Stimulated activated naive CD4-positive, alpha-beta T cell treated with Interleukin-2 at 50 U/mL for 16 hours (primary cell): ENCODE measurements around the gene SRPK3.
"Not testable (repeated sequence)": the region's sequence is repeated elsewhere in the genome, so short reads cannot be mapped to it uniquely, and the experiment has no call there.

Experiments
- DNase-seq: peaks from one replicate; lab custom pipeline; 2025; lab: John Stamatoyannopoulos, UW

SRPK3 gene

GRCh38 chrX:153746359-153746758, 34.5 kb upstream of the SRPK3 start:
- DNase-seq: no peak

GRCh38 chrX:153746991-153747390, 33.9 kb upstream of the SRPK3 start:
- DNase-seq: not testable (repeated sequence)

GRCh38 chrX:153749017-153749416, 31.8 kb upstream of the SRPK3 start:
- not testable (repeated sequence) for DNase-seq

DNA sequence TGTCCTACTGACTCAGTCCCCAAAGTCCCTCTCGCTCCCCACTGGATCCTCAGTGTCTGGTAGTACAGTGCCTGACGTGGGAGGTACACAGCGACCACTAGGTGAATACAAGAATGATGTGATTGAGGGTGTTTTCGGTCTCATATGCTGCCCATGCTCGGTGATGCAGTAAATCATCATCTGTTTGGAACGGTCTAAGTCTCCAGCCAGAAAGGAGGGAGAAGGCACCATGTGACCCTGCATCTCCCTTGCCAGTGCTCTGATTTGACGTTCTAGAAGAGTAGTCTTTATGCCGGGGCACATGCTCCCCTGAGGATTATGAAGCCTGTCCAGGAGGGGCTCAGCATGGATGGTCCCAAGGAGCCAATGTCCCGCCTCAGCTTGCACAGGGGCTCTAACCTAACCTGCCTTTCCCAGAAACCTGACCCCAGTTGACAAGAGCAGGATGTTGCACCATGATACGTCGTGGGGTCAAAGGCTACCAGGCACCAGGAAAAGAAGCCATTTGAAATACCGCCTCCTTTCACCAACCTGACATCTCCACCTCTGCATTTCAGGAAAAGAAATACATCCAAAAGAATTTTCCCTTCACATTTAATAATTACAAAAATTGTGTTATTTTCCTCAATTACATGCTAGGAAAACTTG, 30.6 kb upstream of the SRPK3 start:
- DNase-seq: no peak

DNA sequence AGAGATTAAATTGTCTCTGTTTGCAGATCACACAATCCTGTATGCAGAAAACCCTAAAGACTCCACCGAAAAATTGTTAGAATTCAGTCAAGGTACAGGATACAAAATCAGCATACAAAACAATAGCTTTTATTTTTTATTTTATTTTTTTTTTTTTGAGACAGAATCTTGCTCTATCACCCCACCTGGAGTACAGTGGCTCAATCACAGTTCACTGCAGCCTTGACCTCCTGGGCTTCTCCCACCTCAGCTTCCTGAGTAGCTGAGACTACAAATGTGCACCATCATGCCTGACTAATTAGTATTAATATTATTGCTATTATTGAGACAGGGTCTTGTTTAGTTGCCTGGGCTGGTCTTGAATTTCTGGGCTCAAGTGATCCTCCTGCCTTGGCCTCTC, 25.7 kb upstream of the SRPK3 start:
- DNase-seq: no peak

DNA sequence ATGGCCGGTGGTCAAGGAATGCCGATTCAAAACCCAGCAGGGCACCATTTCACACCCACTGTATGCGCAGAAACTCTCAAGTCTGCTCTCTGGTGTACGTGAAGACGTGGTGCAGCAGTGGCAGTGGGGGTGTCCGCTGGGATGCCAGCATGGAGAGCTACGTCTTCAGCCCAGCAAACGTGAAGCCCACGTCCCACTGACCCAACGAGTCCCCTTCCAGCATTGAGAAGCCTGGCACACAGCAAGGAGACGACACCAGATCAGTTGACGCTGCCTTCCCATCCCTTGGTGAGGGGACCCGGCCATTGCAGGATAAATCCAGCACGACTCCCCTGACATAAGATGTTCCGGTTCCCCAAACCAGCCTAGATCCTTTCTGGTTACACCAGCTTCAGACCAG, 19.0 kb upstream of the SRPK3 start:
- DNase-seq: no peak

DNA sequence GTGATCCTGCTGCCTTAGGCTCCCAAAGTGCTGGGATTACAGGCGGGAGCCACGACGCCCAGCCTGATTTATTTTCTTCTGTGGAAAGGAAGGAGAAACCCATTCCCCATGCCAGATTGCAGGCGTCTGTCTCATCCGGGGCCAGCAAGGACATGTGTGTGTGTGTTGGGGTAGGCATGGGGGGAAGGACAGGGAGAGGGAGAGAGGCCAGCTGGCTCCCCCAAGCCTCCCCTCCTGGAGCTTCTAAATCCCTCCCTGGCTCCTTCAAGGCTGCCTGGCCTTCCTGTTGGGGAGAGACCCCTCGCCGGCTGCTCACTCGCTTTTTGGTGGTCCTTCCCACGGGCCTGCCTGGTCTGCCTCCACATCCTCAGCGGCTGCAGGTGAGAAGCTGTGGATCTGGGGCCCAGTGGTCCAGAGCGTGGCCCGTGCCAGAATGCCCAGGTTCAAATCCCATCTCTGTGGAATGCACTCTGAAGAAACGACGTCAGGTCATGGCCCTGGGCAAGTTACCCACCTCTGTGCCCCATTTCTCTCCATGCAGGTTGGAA, 18.1 kb upstream of the SRPK3 start:
- no peak for DNase-seq

- DNase-seq: no peak
These were observed 17.4 kb upstream of the SRPK3 start for GRCh38 chrX:153763298-153763932.

- peak; percentile 51 for DNase-seq
These were observed 16.7 kb upstream of the SRPK3 start, which contains the start of gene PLXNB3 for GRCh38 chrX:153763989-153764755. TSS of gene PLXNB3 (plus strand) at chrX:153764249. CDS start at chrX:153765536, 1,287 bp downstream.

- no peak for DNase-seq
These were observed 16.1 kb upstream of the SRPK3 start for GRCh38 chrX:153764786-153765137.

DNA sequence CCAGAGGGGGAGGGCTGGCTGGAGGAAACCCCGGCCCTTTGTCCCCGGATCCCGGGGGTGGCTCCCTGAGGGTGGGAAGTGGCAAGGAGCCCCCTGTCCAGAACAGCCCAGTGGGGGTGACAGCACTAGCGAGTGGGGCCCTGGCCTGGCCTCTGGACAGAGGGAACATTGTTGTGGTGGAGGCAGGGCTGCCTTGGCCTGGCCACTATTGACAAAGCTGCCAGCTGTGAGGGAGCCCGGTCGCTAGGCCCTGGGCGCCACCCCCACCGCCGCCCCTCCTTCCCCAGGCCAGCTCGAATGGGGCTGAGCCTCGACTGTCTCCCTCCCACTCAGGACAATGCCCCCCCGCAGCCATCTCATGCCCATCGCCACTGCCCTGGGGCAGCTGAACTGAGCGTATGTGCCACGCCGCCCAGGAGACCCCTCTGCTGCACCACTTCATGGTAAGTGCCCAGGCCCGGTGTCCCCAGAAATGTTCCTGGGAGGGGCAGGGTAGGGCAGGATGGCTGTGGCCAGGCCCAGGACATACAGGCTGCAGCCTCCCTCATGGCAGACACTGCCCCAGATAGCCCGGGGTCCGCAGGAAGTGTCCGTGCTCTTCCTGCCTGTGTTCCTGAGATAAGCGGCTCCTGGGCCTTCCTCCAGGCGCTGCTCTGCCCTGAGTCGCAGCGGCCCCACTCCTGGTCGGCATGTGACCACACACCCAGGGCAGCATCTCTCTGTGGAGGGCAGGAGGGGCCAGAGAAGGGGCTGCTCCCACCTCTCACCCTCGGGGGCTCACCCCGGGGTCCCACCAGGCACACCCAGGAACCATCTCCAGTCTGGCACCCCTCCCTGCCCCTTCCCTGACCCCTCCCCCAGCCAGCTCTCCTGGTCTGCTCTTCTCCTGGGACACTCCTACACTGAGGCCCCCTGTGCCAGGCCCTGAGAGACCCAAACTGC, 15.4 kb upstream of the SRPK3 start:
- no peak for DNase-seq

GRCh38 chrX:153766098-153766817, 14.6 kb upstream of the SRPK3 start:
- DNase-seq: peak; percentile 21

- DNase-seq: no peak
These were observed 13.8 kb upstream of the SRPK3 start for GRCh38 chrX:153766871-153767673.

GRCh38 chrX:153767674-153768055, 13.2 kb upstream of the SRPK3 start:
- no peak for DNase-seq

- no peak for DNase-seq
These were observed 12.3 kb upstream of the SRPK3 start for GRCh38 chrX:153768311-153769157.

GRCh38 chrX:153769158-153769864, 11.5 kb upstream of the SRPK3 start:
- DNase-seq: no peak

DNA sequence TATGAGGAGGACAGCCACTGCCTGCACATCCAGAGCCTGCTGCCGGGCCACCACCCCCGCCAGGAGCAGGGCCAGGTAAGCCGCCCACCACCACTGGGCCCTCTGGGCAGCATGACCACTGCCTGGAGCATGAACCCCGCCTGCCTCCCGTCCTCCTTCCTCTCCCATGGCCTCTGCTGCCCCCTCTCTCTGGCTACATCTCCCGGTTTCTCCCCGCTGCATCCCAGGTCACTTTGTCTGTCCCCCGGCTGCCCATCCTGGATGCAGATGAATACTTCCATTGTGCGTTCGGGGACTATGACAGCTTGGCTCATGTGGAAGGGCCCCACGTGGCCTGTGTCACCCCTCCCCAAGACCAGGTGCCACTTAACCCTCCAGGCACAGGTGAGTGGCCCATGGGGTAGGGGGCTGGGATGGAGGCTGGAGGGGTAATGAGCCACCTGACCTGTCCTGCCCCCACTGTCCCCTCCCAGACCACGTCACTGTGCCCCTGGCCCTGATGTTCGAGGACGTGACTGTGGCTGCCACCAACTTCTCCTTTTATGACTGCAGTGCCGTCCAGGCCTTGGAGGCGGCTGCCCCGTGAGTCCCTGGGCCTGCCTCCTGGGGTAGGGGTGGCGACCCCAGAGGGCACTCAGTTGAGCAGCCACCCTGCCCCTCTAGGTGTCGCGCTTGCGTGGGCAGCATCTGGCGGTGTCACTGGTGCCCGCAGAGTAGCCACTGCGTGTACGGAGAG, 10.8 kb upstream of the SRPK3 start:
- no peak for DNase-seq
